Adrenal gland (tissue), 5 donors: ENCODE measurements around the gene MGME1.

Experiments used
- POLR2A ChIP-seq, 2 donors: fragments of 450-650 bp; IDR thresholded peaks; one replicate each; pipeline ENCODE4 v1.6.1; 2017; ENCODE audit warnings: antibody characterized with exemption in 2 of 2, mild to moderate bottlenecking in 2 of 2, moderate library complexity in 1 of 2
- TF ChIP-seq, protein P1 (sequence below), 6 experiments: fragments of 450-650 bp in 4 of 6; fragments of 200-600 bp in 2 of 6; sonication (generic) in 1 of 6; IDR thresholded peaks; 1 replicate in 5 of 6; 2 replicates in 1 of 6; pipeline versions ENCODE4 v1.5.1 to v1.8.0; 2016 to 2021; ENCODE audit warnings: antibody characterized with exemption in 6 of 6, mild to moderate bottlenecking in 2 of 6, moderate library complexity in 1 of 6
- donor health status: DM: no; HTN: no; CAD: no.

DNA sequence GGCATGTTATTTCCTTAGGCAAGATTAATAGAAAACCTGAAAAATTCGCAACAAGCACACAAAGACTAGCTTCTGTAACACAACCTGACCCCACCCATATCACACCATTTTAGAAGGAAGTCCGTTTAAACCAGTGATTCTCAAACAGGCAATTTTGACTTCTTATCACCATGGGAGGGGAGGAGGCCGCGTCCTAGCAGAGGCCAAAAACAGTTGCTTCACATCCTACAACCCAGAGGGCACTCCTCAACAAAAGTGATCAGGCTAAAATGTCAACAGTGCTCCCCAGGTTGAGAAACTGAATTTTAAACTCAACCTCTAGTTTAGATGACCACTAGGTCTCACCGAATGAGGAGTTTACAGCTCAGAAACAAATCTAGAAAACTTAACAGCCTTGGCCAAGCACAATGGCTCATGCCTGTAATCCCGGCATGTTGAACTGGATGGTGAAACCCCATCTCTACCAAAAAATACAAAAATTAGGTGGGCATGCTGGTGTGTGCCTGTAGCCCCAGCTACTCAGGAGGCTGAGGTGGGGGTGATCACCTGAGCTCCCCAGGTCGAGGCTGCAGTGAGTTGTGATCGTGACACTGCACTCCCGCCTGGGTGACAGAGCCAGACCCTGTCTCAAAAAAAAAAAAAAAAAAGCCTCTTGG, 3.6 kb upstream of the MGME1 start:
- TF ChIP-seq, protein P1, sequence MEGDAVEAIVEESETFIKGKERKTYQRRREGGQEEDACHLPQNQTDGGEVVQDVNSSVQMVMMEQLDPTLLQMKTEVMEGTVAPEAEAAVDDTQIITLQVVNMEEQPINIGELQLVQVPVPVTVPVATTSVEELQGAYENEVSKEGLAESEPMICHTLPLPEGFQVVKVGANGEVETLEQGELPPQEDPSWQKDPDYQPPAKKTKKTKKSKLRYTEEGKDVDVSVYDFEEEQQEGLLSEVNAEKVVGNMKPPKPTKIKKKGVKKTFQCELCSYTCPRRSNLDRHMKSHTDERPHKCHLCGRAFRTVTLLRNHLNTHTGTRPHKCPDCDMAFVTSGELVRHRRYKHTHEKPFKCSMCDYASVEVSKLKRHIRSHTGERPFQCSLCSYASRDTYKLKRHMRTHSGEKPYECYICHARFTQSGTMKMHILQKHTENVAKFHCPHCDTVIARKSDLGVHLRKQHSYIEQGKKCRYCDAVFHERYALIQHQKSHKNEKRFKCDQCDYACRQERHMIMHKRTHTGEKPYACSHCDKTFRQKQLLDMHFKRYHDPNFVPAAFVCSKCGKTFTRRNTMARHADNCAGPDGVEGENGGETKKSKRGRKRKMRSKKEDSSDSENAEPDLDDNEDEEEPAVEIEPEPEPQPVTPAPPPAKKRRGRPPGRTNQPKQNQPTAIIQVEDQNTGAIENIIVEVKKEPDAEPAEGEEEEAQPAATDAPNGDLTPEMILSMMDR (IDR thresholded peaks at IDR 0.05), result no peak
- no peak for TF ChIP-seq POLR2A (IDR thresholded peaks at IDR 0.05)
